HepG2 (cell line): Measurements from ENCODE around the gene DNLZ. TPM values are rescaled to one million over a fixed set of nuclear protein-coding genes. Genes with fewer than 3 reads are reported as not detected.
A peak's percentile ranks its signal among the peaks of the same experiment; 100 is the strongest.

Experiments
- BCLAF1 ChIP-seq: fragments of 450-650 bp; IDR thresholded peaks from 2 replicates; pipeline ENCODE4 v1.6.1; 2017; ENCODE audit warnings: mild to moderate bottlenecking
- CREBL2 ChIP-seq: sonication (generic); formaldehyde crosslinking; IDR thresholded peaks from 2 replicates; pipeline ENCODE4 v1.8.1; 2023; ENCODE audit warnings: missing genetic modification reagents, mild to moderate bottlenecking, borderline replicate concordance
- DDIT3 ChIP-seq: sonication (generic); formaldehyde crosslinking; IDR thresholded peaks from 2 replicates; pipeline ENCODE4 v1.4.0; 2020; ENCODE audit warnings: mild to moderate bottlenecking, missing genetic modification reagents
- EP300 ChIP-seq, 3 experiments: sonication (generic) in 1 of 3; formaldehyde crosslinking in 1 of 3; IDR thresholded peaks; 2 replicates each; pipeline versions ENCODE4 v1.5.1 to v1.6.1; 2011 to 2020; ENCODE audit warnings: low read depth in 2 of 3, low read length in 2 of 3, borderline replicate concordance in 1 of 3, improper control_type of control experiment in 1 of 3, mild to moderate bottlenecking in 1 of 3, missing genetic modification reagents in 1 of 3, moderate library complexity in 1 of 3
- MEF2D ChIP-seq: sonication (generic); formaldehyde crosslinking; IDR thresholded peaks from 2 replicates; pipeline ENCODE4 v1.5.1; 2020; ENCODE audit warnings: mild to moderate bottlenecking, missing genetic modification reagents
- NFYB ChIP-seq: sonication (generic); formaldehyde crosslinking; IDR thresholded peaks from 2 replicates; pipeline ENCODE4 v1.4.0; 2020; ENCODE audit warnings: missing genetic modification reagents
- PCBP2 ChIP-seq: fragments of 200-400 bp; formaldehyde crosslinking; optimal IDR thresholded peaks from 2 replicates; pipeline ENCODE3; 2018; ENCODE audit warnings: low read length, low read depth; ENCODE audit not compliant: poor library complexity, severe bottlenecking
- PRDM10 ChIP-seq: sonication (generic); formaldehyde crosslinking; IDR thresholded peaks from 2 replicates; pipeline ENCODE4 v1.4.0; 2020; ENCODE audit warnings: low read depth, missing genetic modification reagents
- REL ChIP-seq: sonication (generic); formaldehyde crosslinking; conservative IDR thresholded peaks from 2 replicates; pipeline ENCODE4 v1.8.0; 2022; ENCODE audit warnings: mild to moderate bottlenecking, missing genetic modification reagents, moderate library complexity
- RORA ChIP-seq: sonication (generic); formaldehyde crosslinking; IDR thresholded peaks from 2 replicates; pipeline ENCODE4 v1.5.0; 2020; ENCODE audit warnings: mild to moderate bottlenecking, missing genetic modification reagents, moderate library complexity
- TAF15 ChIP-seq: fragments of 200-400 bp; formaldehyde crosslinking; IDR thresholded peaks from one replicate; pipeline ENCODE4 v1.6.1; 2018; ENCODE audit warnings: mild to moderate bottlenecking, low read depth, low read length; ENCODE audit not compliant: poor library complexity, severe bottlenecking
- TFDP2 ChIP-seq: sonication (generic); formaldehyde crosslinking; IDR thresholded peaks from 2 replicates; pipeline ENCODE4 v1.4.0; 2020; ENCODE audit warnings: missing genetic modification reagents
- ZFYVE20 ChIP-seq: sonication (generic); formaldehyde crosslinking; IDR thresholded peaks from 2 replicates; pipeline ENCODE4 v1.8.0; 2023; ENCODE audit warnings: low read depth, mild to moderate bottlenecking, moderate library complexity, missing genetic modification reagents, borderline replicate concordance
- ZNF414 ChIP-seq: sonication (generic); formaldehyde crosslinking; IDR thresholded peaks from 2 replicates; pipeline ENCODE4 v1.5.0; 2020; ENCODE audit warnings: missing genetic modification reagents
- ZNF44 ChIP-seq: sonication (generic); formaldehyde crosslinking; IDR thresholded peaks from 2 replicates; pipeline ENCODE4 v1.5.1; 2020; ENCODE audit warnings: mild to moderate bottlenecking, missing genetic modification reagents
- ZNF607 ChIP-seq: sonication (generic); formaldehyde crosslinking; IDR thresholded peaks from 2 replicates; pipeline ENCODE4 v1.5.1; 2020; ENCODE audit warnings: missing genetic modification reagents, mild to moderate bottlenecking, borderline replicate concordance
- ZNF790 ChIP-seq: sonication (generic); formaldehyde crosslinking; IDR thresholded peaks from 2 replicates; pipeline ENCODE4 v1.8.0; 2022; ENCODE audit warnings: missing genetic modification reagents, mild to moderate bottlenecking, borderline replicate concordance
- polyA plus RNA-seq, 8 experiments: library from polyadenylated mRNA; depleted of rRNA in 3 of 8; stranded (reverse) in 7 of 8; unstranded in 1 of 8; fragments of >200 nt; fragmentation: Illumina TruSeq in 4 of 8; extraction: Trizol in 4 of 8; gene quantifications; 2 replicates each; pipeline versions ENCODE4 v1.2.1 to v1.2.3, GENCODE V29; 2011 to 2016; ENCODE audit warnings: low read depth in 4 of 8, missing spikeins in 1 of 8, mixed read lengths in 1 of 8; ENCODE audit not compliant: insufficient read depth in 1 of 8
- total RNA-seq, 5 experiments: library from RNA; depleted of rRNA; stranded (reverse); fragments of >200 nt; fragmentation: Illumina TruSeq; extraction: Trizol; gene quantifications; 2 replicates each; pipeline ENCODE4 v1.2.3, GENCODE V29; 2016; ENCODE audit warnings: low read depth in 1 of 5

Gene DNLZ
- total and polyA plus RNA-seq, 2 of the 13 experiments (the other 11 are each of a cell fraction or from before 2014, with no cell fraction given), result 3.4 to 8.0 TPM

- no peak for TF ChIP-seq RORA (CRISPR knock-in tag)
- no peak for TF ChIP-seq REL
- TF ChIP-seq TAF15, result no peak
- peak; percentile 45; the same call in 1 of the 2 replicates for TF ChIP-seq TFDP2 (CRISPR knock-in tag)
- TF ChIP-seq EP300 (IDR thresholded peaks at IDR 0.05; ENCODE audit: low read depth in 2 of 2, low read length in 2 of 2), result no peak
- TF ChIP-seq EP300 (CRISPR knock-in tag; IDR thresholded peaks at IDR 0.05; ENCODE audit: borderline replicate concordance), result no peak
- TF ChIP-seq ZNF790 (CRISPR knock-in tag), result peak; percentile 44; the same call in 1 of the 2 replicates
- no peak for TF ChIP-seq DDIT3 (CRISPR knock-in tag)
- no peak for TF ChIP-seq BCLAF1
- 0 out of 2 replicates have a peak, but pooled peaks have one; percentile 14 for TF ChIP-seq MEF2D (CRISPR knock-in tag)
- TF ChIP-seq CREBL2 (CRISPR knock-in tag), result 0 out of 2 replicates have a peak, but pooled peaks have one; percentile 28
- peak; percentile 29; the same call in 1 of the 2 replicates for TF ChIP-seq ZNF607 (CRISPR knock-in tag)
- 0 out of 2 replicates have a peak, but pooled peaks have one; percentile 13 for TF ChIP-seq NFYB
- peak; percentile 68; the same call in 1 of the 2 replicates for TF ChIP-seq ZNF44 (CRISPR knock-in tag)
- no peak for TF ChIP-seq PRDM10 (CRISPR knock-in tag)
- TF ChIP-seq PCBP2, result no peak
- no peak for TF ChIP-seq ZNF414 (CRISPR knock-in tag)
- TF ChIP-seq ZFYVE20 (CRISPR knock-in tag), result no peak
Observed at GRCh38 chr9:136409557-136410455, 46.3 kb upstream of the DNLZ start (continued).
